NT2/D1 (cell line): Measurements from ENCODE around the gene GABBR2.

Source experiments
- DNase-seq: peaks from one replicate; pipeline ENCODE4 v3.0.0-alpha.2; 2011; ENCODE audit warnings: low read depth, low spot score
- H3K27me3 ChIP-seq: 2 replicates; pipeline ENCODE4 v1.6.0; 2011; ENCODE audit warnings: mild to moderate bottlenecking; ENCODE audit not compliant: insufficient read length, insufficient read depth
- H3K36me3 ChIP-seq: 2 replicates; pipeline ENCODE4 v1.6.1; 2011; ENCODE audit warnings: mild to moderate bottlenecking, low read length, mixed read lengths; ENCODE audit not compliant: insufficient read depth, insufficient read length
- H3K4me1 ChIP-seq: 2 replicates; pipeline ENCODE4 v1.5.1; 2011; ENCODE audit not compliant: insufficient read depth, insufficient read length
- H3K4me3 ChIP-seq: 2 replicates; pipeline ENCODE4 v1.5.1; 2011; ENCODE audit warnings: low read depth; ENCODE audit not compliant: insufficient read length
- H3K9ac ChIP-seq: 2 replicates; pipeline ENCODE4 v1.6.0; 2011; ENCODE audit warnings: low read depth; ENCODE audit not compliant: insufficient read length
- H3K9me3 ChIP-seq: 2 replicates; pipeline ENCODE4 v1.5.1; 2011; ENCODE audit warnings: mild to moderate bottlenecking, low read length; ENCODE audit not compliant: insufficient read depth
- SUZ12 ChIP-seq: IDR thresholded peaks from 2 replicates; pipeline ENCODE4 v1.6.1; 2011; ENCODE audit not compliant: insufficient read length, insufficient read depth; ENCODE audit errors: extremely low read depth
- YY1 ChIP-seq: IDR thresholded peaks from 2 replicates; pipeline ENCODE4 v1.6.1; 2011; ENCODE audit not compliant: insufficient read length, insufficient read depth
- ZNF274 ChIP-seq: IDR thresholded peaks from 2 replicates; pipeline ENCODE4 v1.6.1; 2011; ENCODE audit warnings: mild to moderate bottlenecking, low read depth, low read length

Gene GABBR2

GRCh38 chr9:98563212-98563907 lies 145.4 kb downstream of the GABBR2 start:
- Histone ChIP-seq H3K9me3 (no peaks in the 10 kb centered on the region), H3K36me3 (no peaks in the 10 kb centered on the region), H3K4me1 (no peaks in the 10 kb centered on the region), H3K9ac (no peak overlapping the region), H3K4me3 (no peak overlapping the region), H3K27me3 (no peaks in the 10 kb centered on the region)
- no peak for DNase-seq
- TF ChIP-seq ZNF274 = no peak
- TF ChIP-seq SUZ12 = no peak
- no peak for TF ChIP-seq YY1

- H3K9me3 ChIP-seq = no peaks in the 10 kb centered on the region
- no peak for TF ChIP-seq YY1
- TF ChIP-seq ZNF274 = no peak
- no peak for TF ChIP-seq SUZ12
- no peak overlapping the region for H3K9ac ChIP-seq
- no peak for DNase-seq
- H3K36me3 ChIP-seq = no peaks in the 10 kb centered on the region
- no peaks in the 10 kb centered on the region for H3K4me1 ChIP-seq
- H3K27me3 ChIP-seq = no peaks in the 10 kb centered on the region
- no peak overlapping the region for H3K4me3 ChIP-seq
Measured at GRCh38 chr9:98559561-98559960, 149.2 kb downstream of the GABBR2 start.

- Histone ChIP-seq H3K36me3 (no peaks in the 10 kb centered on the region), H3K4me1 (no peaks in the 10 kb centered on the region), H3K9me3 (no peaks in the 10 kb centered on the region), H3K27me3 (no peaks in the 10 kb centered on the region), H3K9ac (no peak overlapping the region), H3K4me3 (no peak overlapping the region)
- no peak for DNase-seq
- no peak for TF ChIP-seq ZNF274
Measured at GRCh38 chr9:98558575-98558974, 150.2 kb downstream of the GABBR2 start.

DNA sequence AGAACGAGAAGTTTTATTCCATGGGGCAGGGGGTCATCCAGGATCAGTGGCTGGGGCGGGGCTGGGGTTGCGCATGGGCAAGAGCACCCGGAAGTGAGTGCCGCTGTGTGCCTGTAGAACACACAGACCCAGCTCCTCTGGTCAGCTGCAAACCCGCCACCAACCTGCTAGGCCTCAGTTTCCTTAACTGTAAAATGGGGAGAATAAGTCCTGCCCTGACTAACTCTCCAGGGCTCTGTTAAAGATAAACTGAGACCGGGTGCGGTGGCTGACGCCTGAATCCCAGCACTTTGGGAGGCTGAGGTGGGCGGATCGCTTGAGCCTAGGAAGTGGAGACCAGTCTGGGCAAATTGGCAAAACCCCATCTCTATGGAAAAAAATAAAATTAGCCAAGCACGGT lies 152.2 kb downstream of the GABBR2 start:
- no peak for TF ChIP-seq YY1
- no peak for TF ChIP-seq ZNF274
- no peak for TF ChIP-seq SUZ12
- Histone ChIP-seq H3K4me3 (no peak overlapping the region), H3K9me3 (no peaks in the 10 kb centered on the region), H3K27me3 (no peaks in the 10 kb centered on the region), H3K36me3 (no peaks in the 10 kb centered on the region), H3K9ac (no peak overlapping the region), H3K4me1 (peaks cover 4% of the 10 kb centered on the region)
- no peak for DNase-seq

DNA sequence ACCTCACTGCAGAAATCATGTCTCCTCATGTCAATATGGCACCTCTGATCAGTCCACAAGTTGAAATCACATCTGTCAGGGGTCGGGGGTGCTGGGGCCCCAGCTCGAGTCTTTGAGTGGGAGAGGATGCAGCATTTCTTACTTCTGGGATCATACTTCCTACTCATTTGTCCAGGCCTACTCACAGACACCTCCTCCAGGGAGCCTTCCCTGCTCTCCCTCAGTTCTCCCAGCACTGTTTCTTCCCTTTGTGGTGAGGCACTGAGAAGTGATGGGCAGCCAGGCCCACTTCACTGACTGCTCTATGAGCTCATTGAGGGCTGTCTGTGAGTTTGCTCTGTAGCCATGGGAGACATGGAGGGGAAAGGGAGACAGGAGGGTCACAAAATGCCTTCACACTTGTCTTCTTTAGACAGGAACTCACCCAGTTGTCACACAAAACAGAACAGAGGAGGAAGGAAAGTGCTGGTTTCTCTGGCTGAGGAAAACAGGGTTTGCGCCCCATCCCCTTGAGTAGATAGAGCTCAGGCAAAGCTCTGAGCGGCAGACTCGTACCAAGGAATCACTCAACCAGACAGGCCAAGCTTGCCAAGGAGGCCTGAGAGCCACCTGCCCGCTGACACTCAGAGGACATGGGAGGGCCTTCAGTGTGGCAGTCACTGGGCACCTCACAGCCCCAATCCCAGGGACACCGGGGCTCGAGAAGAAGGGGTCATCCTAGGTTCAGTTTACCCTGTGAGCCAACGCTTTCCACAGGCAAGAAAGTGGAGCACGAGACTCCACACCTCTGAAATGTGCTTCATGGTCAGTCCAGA lies 152.9 kb downstream of the GABBR2 start:
- H3K27me3 ChIP-seq = no peaks in the 10 kb centered on the region
- no peaks in the 10 kb centered on the region for H3K9me3 ChIP-seq
- H3K9ac ChIP-seq = no peak overlapping the region
- TF ChIP-seq YY1 (no peak), ZNF274 (no peak), SUZ12 (no peak)
- H3K36me3 ChIP-seq = no peaks in the 10 kb centered on the region
- peaks cover 4% of the 10 kb centered on the region for H3K4me1 ChIP-seq
- DNase-seq = no peak
- H3K4me3 ChIP-seq = no peak overlapping the region

- no peak for DNase-seq
- no peak overlapping the region for H3K9ac ChIP-seq
- H3K27me3 ChIP-seq = no peaks in the 10 kb centered on the region
- H3K36me3 ChIP-seq = no peaks in the 10 kb centered on the region
- TF ChIP-seq SUZ12 = no peak
- TF ChIP-seq ZNF274 = no peak
- no peak for TF ChIP-seq YY1
- H3K4me1 ChIP-seq = peaks cover 4% of the 10 kb centered on the region
- no peaks in the 10 kb centered on the region for H3K9me3 ChIP-seq
- no peak overlapping the region for H3K4me3 ChIP-seq
Measured at GRCh38 chr9:98554752-98555151, 154.0 kb downstream of the GABBR2 start.

DNA sequence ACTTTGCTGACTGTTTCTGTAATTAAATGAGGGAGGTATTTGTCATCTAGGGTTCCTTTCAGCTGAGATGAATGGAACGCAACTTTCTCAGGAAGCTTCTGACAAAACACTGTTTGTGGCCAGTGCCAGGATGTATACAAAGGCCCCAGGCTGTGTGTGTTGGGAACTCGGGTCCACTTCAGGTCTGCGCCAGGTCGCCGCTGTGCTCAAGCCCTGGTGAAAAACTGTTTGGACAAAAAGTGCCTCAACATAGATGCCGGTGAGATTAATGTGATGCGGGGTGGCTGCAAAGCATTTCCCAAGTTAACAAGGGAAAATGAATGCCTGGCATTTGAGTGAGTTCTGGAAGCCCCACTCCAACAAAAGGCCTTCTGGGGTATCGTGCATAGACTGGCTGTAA lies 156.4 kb downstream of the GABBR2 start:
- Histone ChIP-seq H3K9ac (no peak overlapping the region), H3K4me1 (peaks cover 4% of the 10 kb centered on the region), H3K27me3 (no peaks in the 10 kb centered on the region), H3K36me3 (no peaks in the 10 kb centered on the region), H3K9me3 (no peaks in the 10 kb centered on the region), H3K4me3 (no peak overlapping the region)
- TF ChIP-seq SUZ12 (no peak), YY1 (no peak), ZNF274 (no peak)
- peak; percentile 15 for DNase-seq
